Suprapubic skin (tissue), 4 donors: Measurements from ENCODE around the gene HSPBAP1. TPM values are rescaled to one million over a fixed set of nuclear protein-coding genes. Genes with fewer than 3 reads are reported as not detected.

ENCODE experiments used
- DNase-seq, 2 donors: peaks; one replicate each; pipeline ENCODE4 v3.0.0-alpha.2; 2019; ENCODE audit warnings: low spot score in 2 of 2
- H3K27ac ChIP-seq: fragments of 200-600 bp; sonication (generic); one replicate; pipeline ENCODE4 v1.5.1; 2019
- H3K27me3 ChIP-seq: fragments of 200-600 bp; sonication (generic); one replicate; pipeline ENCODE4 v1.5.1; 2019
- H3K36me3 ChIP-seq: fragments of 200-600 bp; sonication (generic); one replicate; pipeline ENCODE4 v1.5.1; 2019
- H3K4me1 ChIP-seq: fragments of 200-600 bp; sonication (generic); one replicate; pipeline ENCODE4 v1.5.1; 2019
- H3K4me3 ChIP-seq: fragments of 200-600 bp; sonication (generic); one replicate; pipeline ENCODE4 v1.5.1; 2019; ENCODE audit warnings: mild to moderate bottlenecking
- H3K9me3 ChIP-seq: fragments of 200-600 bp; sonication (generic); one replicate; pipeline ENCODE4 v1.5.1; 2019
- EP300 ChIP-seq: sonication (generic); formaldehyde crosslinking; IDR thresholded peaks from one replicate; pipeline ENCODE4 v1.6.1; 2017; ENCODE audit warnings: antibody characterized with exemption
- POLR2A ChIP-seq, 2 donors: fragments of 450-650 bp; IDR thresholded peaks; one replicate each; pipeline ENCODE4 v1.6.1; 2017; ENCODE audit warnings: antibody characterized with exemption in 2 of 2, mild to moderate bottlenecking in 2 of 2, moderate library complexity in 2 of 2
- POLR2AphosphoS5 ChIP-seq, 3 donors: sonication (generic); formaldehyde crosslinking; IDR thresholded peaks; one replicate each; pipeline ENCODE4 v1.6.1; 2017; ENCODE audit warnings: antibody characterized with exemption in 3 of 3
- WGBS: methylation state at CpG from one replicate; pipeline ENCODE4 v1.1.5; 2018; 5-methylcytosine and 5-hydroxymethylcytosine counted together
- total RNA-seq, 4 donors: library from RNA; depleted of rRNA; stranded (reverse); fragments of >200 nt; gene quantifications; one replicate each; pipeline ENCODE4 v1.1.0, GENCODE V29; 2016
- TF ChIP-seq, protein P1 (sequence below), 2 donors: fragments of 200-600 bp in 1 of 2; fragments of 450-650 bp in 1 of 2; sonication (generic) in 1 of 2; IDR thresholded peaks; one replicate each; pipeline ENCODE4 v1.5.1; 2016 to 2019; ENCODE audit warnings: antibody characterized with exemption in 2 of 2, mild to moderate bottlenecking in 1 of 2, moderate library complexity in 1 of 2

Gene HSPBAP1
- total RNA-seq, 4 donors from 2014 or later, result 8.8 to 32.8 (median 15.7) TPM

DNA sequence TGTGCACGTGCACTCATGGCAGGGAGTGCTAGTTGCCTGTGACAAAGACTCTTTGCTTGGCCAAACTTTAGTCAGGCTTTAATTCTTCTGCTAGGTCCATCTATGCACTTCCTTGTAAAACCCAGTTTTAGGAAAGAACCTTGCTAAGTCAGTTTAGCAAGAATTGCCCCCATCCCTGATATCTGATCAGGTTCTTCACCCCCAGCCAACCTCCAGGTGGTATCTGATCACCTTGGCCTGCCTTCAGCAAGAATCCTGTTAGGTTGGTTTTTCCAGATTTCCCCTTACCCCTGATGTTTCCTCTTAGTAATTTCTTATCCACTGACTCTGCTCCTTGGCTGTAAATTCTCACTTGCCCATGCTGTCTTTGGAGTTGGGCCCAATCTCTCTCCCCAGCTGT, 8.4 kb downstream of the HSPBAP1 start:
- Histone ChIP-seq H3K27ac (no peak overlapping the region), H3K27me3 (no peaks in the 10 kb centered on the region), H3K36me3 (no peaks in the 10 kb centered on the region), H3K9me3 (no peaks in the 10 kb centered on the region), H3K4me1 (peaks cover 12% of the 10 kb centered on the region), H3K4me3 (no peak overlapping the region)
- 62% methylated on average over 1 of the region's 1 CpG for WGBS
- TF ChIP-seq POLR2A (IDR thresholded peaks at IDR 0.05) (no peak), POLR2AphosphoS5 (IDR thresholded peaks at IDR 0.05) (no peak), EP300 (no peak)
- TF ChIP-seq, protein P1, sequence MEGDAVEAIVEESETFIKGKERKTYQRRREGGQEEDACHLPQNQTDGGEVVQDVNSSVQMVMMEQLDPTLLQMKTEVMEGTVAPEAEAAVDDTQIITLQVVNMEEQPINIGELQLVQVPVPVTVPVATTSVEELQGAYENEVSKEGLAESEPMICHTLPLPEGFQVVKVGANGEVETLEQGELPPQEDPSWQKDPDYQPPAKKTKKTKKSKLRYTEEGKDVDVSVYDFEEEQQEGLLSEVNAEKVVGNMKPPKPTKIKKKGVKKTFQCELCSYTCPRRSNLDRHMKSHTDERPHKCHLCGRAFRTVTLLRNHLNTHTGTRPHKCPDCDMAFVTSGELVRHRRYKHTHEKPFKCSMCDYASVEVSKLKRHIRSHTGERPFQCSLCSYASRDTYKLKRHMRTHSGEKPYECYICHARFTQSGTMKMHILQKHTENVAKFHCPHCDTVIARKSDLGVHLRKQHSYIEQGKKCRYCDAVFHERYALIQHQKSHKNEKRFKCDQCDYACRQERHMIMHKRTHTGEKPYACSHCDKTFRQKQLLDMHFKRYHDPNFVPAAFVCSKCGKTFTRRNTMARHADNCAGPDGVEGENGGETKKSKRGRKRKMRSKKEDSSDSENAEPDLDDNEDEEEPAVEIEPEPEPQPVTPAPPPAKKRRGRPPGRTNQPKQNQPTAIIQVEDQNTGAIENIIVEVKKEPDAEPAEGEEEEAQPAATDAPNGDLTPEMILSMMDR (IDR thresholded peaks at IDR 0.05), result no peak
- DNase-seq, result no peak

GRCh38 chr3:122784436-122784835, 9.2 kb downstream of the HSPBAP1 start:
- no peaks in the 10 kb centered on the region for H3K36me3 ChIP-seq
- H3K4me1 ChIP-seq, result peaks cover 6% of the 10 kb centered on the region
- H3K9me3 ChIP-seq, result no peaks in the 10 kb centered on the region
- H3K27me3 ChIP-seq, result no peaks in the 10 kb centered on the region
- no peak overlapping the region for H3K27ac ChIP-seq
- WGBS, result 86% methylated on average over 1 of the region's 1 CpG
- TF ChIP-seq EP300 (no peak), POLR2AphosphoS5 (IDR thresholded peaks at IDR 0.05) (no peak), POLR2A (IDR thresholded peaks at IDR 0.05) (no peak)
- TF ChIP-seq, protein P1 (IDR thresholded peaks at IDR 0.05), result no peak
- no peak for DNase-seq
- no peak overlapping the region for H3K4me3 ChIP-seq

GRCh38 chr3:122782804-122783203, 10.8 kb downstream of the HSPBAP1 start:
- H3K4me3 ChIP-seq, result no peak overlapping the region
- no peaks in the 10 kb centered on the region for H3K36me3 ChIP-seq
- no peak for DNase-seq
- no peaks in the 10 kb centered on the region for H3K4me1 ChIP-seq
- TF ChIP-seq POLR2A (IDR thresholded peaks at IDR 0.05) (no peak), EP300 (no peak), POLR2AphosphoS5 (IDR thresholded peaks at IDR 0.05) (no peak)
- TF ChIP-seq, protein P1 (IDR thresholded peaks at IDR 0.05), result no peak
- H3K27me3 ChIP-seq, result no peaks in the 10 kb centered on the region
- H3K27ac ChIP-seq, result no peak overlapping the region
- H3K9me3 ChIP-seq, result no peaks in the 10 kb centered on the region
- 90% methylated on average over 1 of the region's 1 CpG for WGBS

DNA sequence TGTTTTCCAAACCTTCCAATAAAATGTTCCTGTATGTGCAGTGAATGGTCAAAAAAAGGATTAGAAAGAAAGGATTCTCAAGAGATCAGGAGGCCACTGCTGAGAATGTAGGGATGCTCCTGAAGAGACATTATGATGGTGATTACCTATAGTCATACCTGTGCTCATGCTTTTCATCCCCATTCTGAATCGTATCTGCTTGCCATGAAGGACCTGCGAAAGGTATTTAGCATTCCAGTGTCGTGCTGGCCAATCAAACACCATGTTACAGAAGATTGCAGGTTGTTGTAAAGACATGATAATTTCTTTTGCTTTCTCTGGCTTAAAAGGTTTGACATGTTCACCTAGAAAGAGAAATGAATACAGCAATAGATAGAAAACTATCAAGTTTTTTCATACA, 16.1 kb downstream of the HSPBAP1 start:
- 79% methylated on average over 3 of the region's 3 CpGs for WGBS
- no peak overlapping the region for H3K4me3 ChIP-seq

GRCh38 chr3:122776675-122777468, 16.8 kb downstream of the HSPBAP1 start:
- no peaks in the 10 kb centered on the region for H3K9me3 ChIP-seq
- no peak overlapping the region for H3K4me3 ChIP-seq
- no peak for DNase-seq
- no peak overlapping the region for H3K27ac ChIP-seq
- no peak for TF ChIP-seq POLR2AphosphoS5 (IDR thresholded peaks at IDR 0.05)
- TF ChIP-seq, protein P1 (IDR thresholded peaks at IDR 0.05), result no peak
- TF ChIP-seq EP300, result no peak
- no peak for TF ChIP-seq POLR2A (IDR thresholded peaks at IDR 0.05)
- no peaks in the 10 kb centered on the region for H3K4me1 ChIP-seq
- 80% methylated on average over 5 of the region's 5 CpGs for WGBS
- no peaks in the 10 kb centered on the region for H3K27me3 ChIP-seq
- H3K36me3 ChIP-seq, result peaks cover 4% of the 10 kb centered on the region

More for the DNA sequence above, 16.1 kb downstream of the HSPBAP1 start:
- H3K36me3 ChIP-seq, result peaks cover 4% of the 10 kb centered on the region
- H3K27ac ChIP-seq, result no peak overlapping the region
- no peaks in the 10 kb centered on the region for H3K9me3 ChIP-seq
- TF ChIP-seq, protein P1 (IDR thresholded peaks at IDR 0.05), result no peak
- TF ChIP-seq POLR2AphosphoS5 (IDR thresholded peaks at IDR 0.05) (no peak), POLR2A (IDR thresholded peaks at IDR 0.05) (no peak), EP300 (no peak)
- H3K4me1 ChIP-seq, result no peaks in the 10 kb centered on the region
- no peaks in the 10 kb centered on the region for H3K27me3 ChIP-seq
- DNase-seq, result no peak
